Esophagus muscularis mucosa (tissue), 4 donors: Measurements from ENCODE around the gene UGGT1.

Experiments used
- EP300 ChIP-seq: sonication (generic); formaldehyde crosslinking; IDR thresholded peaks from one replicate; pipeline ENCODE4 v1.6.1; 2017; ENCODE audit warnings: antibody characterized with exemption
- POLR2A ChIP-seq: fragments of 450-650 bp; IDR thresholded peaks from one replicate; pipeline ENCODE4 v1.6.1; 2017; ENCODE audit warnings: antibody characterized with exemption, moderate library complexity, mild to moderate bottlenecking, low read depth
- POLR2AphosphoS5 ChIP-seq, 2 donors: sonication (generic); formaldehyde crosslinking; IDR thresholded peaks; one replicate each; pipeline ENCODE4 v1.6.1; 2017; ENCODE audit warnings: antibody characterized with exemption in 2 of 2
- TF ChIP-seq, protein P1 (sequence below), 3 experiments: fragments of 200-600 bp in 2 of 3; fragments of 450-650 bp in 1 of 3; sonication (generic) in 2 of 3; IDR thresholded peaks; one replicate each; pipeline ENCODE4 v1.5.1; 2017 to 2019; ENCODE audit warnings: antibody characterized with exemption in 3 of 3, mild to moderate bottlenecking in 2 of 3, moderate library complexity in 1 of 3

DNA sequence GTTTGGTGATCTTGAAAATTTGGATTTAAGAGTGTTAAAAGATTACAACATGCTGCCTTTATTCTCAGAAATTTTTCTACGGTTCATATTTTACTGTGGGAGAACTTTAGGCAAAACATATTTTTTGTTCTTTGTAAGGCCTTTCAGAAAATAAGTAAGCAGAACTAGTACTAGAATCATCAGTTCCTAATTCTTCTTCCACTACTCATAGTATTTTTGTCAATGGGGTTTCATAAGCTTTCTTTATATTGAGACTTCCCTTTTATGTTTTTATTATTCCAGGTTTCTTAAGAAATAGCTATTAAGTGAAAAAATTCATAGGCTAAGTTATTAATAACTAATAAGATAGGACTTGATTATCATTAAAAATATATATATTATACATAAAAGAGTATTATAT lies 12.4 kb downstream of the UGGT1 start:
- TF ChIP-seq, protein P1, sequence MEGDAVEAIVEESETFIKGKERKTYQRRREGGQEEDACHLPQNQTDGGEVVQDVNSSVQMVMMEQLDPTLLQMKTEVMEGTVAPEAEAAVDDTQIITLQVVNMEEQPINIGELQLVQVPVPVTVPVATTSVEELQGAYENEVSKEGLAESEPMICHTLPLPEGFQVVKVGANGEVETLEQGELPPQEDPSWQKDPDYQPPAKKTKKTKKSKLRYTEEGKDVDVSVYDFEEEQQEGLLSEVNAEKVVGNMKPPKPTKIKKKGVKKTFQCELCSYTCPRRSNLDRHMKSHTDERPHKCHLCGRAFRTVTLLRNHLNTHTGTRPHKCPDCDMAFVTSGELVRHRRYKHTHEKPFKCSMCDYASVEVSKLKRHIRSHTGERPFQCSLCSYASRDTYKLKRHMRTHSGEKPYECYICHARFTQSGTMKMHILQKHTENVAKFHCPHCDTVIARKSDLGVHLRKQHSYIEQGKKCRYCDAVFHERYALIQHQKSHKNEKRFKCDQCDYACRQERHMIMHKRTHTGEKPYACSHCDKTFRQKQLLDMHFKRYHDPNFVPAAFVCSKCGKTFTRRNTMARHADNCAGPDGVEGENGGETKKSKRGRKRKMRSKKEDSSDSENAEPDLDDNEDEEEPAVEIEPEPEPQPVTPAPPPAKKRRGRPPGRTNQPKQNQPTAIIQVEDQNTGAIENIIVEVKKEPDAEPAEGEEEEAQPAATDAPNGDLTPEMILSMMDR (IDR thresholded peaks at IDR 0.05): no peak
- TF ChIP-seq POLR2A (no peak), EP300 (no peak), POLR2AphosphoS5 (IDR thresholded peaks at IDR 0.05) (no peak)
